Lower leg skin (tissue), 4 donors: ENCODE measurements around the gene SLC48A1. TPM values are rescaled to one million over a fixed set of nuclear protein-coding genes. Genes with fewer than 3 reads are reported as not detected.

Source experiments
- DNase-seq, 2 donors: peaks; one replicate each; pipeline ENCODE4 v3.0.0-alpha.2; 2019; ENCODE audit warnings: low spot score in 2 of 2
- H3K4me3 ChIP-seq: fragments of 200-600 bp; sonication (generic); 2 replicates; pipeline ENCODE4 v1.5.1; 2017; ENCODE audit warnings: mild to moderate bottlenecking, low read depth; ENCODE audit not compliant: poor library complexity, severe bottlenecking
- POLR2A ChIP-seq, 2 donors: fragments of 450-650 bp; IDR thresholded peaks; one replicate each; pipeline ENCODE4 v1.6.1; 2016 to 2017; ENCODE audit warnings: antibody characterized with exemption in 2 of 2, mild to moderate bottlenecking in 1 of 2, moderate library complexity in 1 of 2
- WGBS, 2 donors: methylation state at CpG; one replicate each; pipeline ENCODE4 v1.1.5; 2018; 5-methylcytosine and 5-hydroxymethylcytosine counted together
- intact Hi-C: fragments of 100-400 bp; cut with DNase I; formaldehyde crosslinking; loops from one replicate; pipeline ENCODE4 v1.15.0; 2023; ENCODE audit warnings: low total_unique reads
- total RNA-seq, 4 donors: library from RNA; depleted of rRNA; stranded (reverse); fragments of >200 nt; gene quantifications; one replicate each; pipeline ENCODE4 v1.1.0, GENCODE V29; 2016
- TF ChIP-seq, protein P1 (sequence below), 3 donors: fragments of 450-650 bp; IDR thresholded peaks; one replicate each; pipeline ENCODE4 v1.5.1; 2016; ENCODE audit warnings: antibody characterized with exemption in 3 of 3, mild to moderate bottlenecking in 3 of 3, moderate library complexity in 2 of 3

Gene SLC48A1
- 10 to 100 TPM; 28.2 to 51.7 (median 48.6) TPM for total RNA-seq

GRCh38 chr12:47773062-47773857, at the start of gene SLC48A1:
SLC48A1 (plus strand) TSS chr12:47773238; CDS start chr12:47773305, 67 bp downstream.
- peak within 1 kb of the TSS; percentile 71 for H3K4me3 ChIP-seq
- TF ChIP-seq, protein P1, sequence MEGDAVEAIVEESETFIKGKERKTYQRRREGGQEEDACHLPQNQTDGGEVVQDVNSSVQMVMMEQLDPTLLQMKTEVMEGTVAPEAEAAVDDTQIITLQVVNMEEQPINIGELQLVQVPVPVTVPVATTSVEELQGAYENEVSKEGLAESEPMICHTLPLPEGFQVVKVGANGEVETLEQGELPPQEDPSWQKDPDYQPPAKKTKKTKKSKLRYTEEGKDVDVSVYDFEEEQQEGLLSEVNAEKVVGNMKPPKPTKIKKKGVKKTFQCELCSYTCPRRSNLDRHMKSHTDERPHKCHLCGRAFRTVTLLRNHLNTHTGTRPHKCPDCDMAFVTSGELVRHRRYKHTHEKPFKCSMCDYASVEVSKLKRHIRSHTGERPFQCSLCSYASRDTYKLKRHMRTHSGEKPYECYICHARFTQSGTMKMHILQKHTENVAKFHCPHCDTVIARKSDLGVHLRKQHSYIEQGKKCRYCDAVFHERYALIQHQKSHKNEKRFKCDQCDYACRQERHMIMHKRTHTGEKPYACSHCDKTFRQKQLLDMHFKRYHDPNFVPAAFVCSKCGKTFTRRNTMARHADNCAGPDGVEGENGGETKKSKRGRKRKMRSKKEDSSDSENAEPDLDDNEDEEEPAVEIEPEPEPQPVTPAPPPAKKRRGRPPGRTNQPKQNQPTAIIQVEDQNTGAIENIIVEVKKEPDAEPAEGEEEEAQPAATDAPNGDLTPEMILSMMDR (IDR thresholded peaks at IDR 0.05) = no peak
- TF ChIP-seq POLR2A (IDR thresholded peaks at IDR 0.05) = no peak
- 1% methylated on average over 17 to 36 of the region's 106 CpGs for WGBS, 2 donors
- DNase-seq = peak in 1 of 2 donors; percentile 94
- intact Hi-C loops = no loop called here

GRCh38 chr12:47725091-47725772, 47.8 kb upstream of the SLC48A1 start, which contains the start of gene ENDOU:
ENDOU (minus strand) TSS chr12:47725490; CDS start chr12:47725413, 77 bp downstream.
- 65 to 70% methylated on average over 8 of the region's 8 CpGs for WGBS, 2 donors
- no peak for TF ChIP-seq POLR2A (IDR thresholded peaks at IDR 0.05)
- TF ChIP-seq, protein P1 (IDR thresholded peaks at IDR 0.05) = no peak
- intact Hi-C loops = no loop called here
- no peak within 1 kb of the TSS for H3K4me3 ChIP-seq
- DNase-seq = peak in 1 of 2 donors; percentile 82

GRCh38 chr12:47725893-47726292, 47.1 kb upstream of the SLC48A1 start:
- WGBS, 2 donors = 27 to 44% methylated on average over 5 of the region's 5 CpGs
- peak in 1 of 2 donors; percentile 68 for DNase-seq
- no peak overlapping the region for H3K4me3 ChIP-seq
- TF ChIP-seq, protein P1 (IDR thresholded peaks at IDR 0.05) = no peak
- TF ChIP-seq POLR2A (IDR thresholded peaks at IDR 0.05) = no peak
- intact Hi-C loops = no loop called here

- intact Hi-C loops = no loop called here
- no peak overlapping the region for H3K4me3 ChIP-seq
- WGBS, 2 donors = 47 to 51% methylated on average over 3 of the region's 3 CpGs
- TF ChIP-seq, protein P1 (IDR thresholded peaks at IDR 0.05) = no peak
- no peak for TF ChIP-seq POLR2A (IDR thresholded peaks at IDR 0.05)
- DNase-seq = no peak
Measured at GRCh38 chr12:47729233-47729632, 43.8 kb upstream of the SLC48A1 start.

- intact Hi-C loops = no loop called here
- no peak for TF ChIP-seq POLR2A (IDR thresholded peaks at IDR 0.05)
- TF ChIP-seq, protein P1 (IDR thresholded peaks at IDR 0.05) = no peak
- DNase-seq = no peak
- WGBS, 2 donors = 61 to 63% methylated on average over 8 of the region's 8 CpGs
- H3K4me3 ChIP-seq = no peak overlapping the region
Measured at GRCh38 chr12:47730341-47730744, 42.7 kb upstream of the SLC48A1 start.
